GM10266 (cell line): ENCODE results near the gene IFT81.

ENCODE experiments used
- DNase-seq: peaks from one replicate; pipeline ENCODE4 v3.0.0; 2012; ENCODE audit errors: extremely low spot score
- CTCF ChIP-seq: IDR thresholded peaks from 2 replicates; pipeline ENCODE4 v1.5.1; 2012; ENCODE audit warnings: mild to moderate bottlenecking, low read depth; ENCODE audit not compliant: control insufficient read depth, insufficient read depth; ENCODE audit errors: missing control alignments

The IFT81 gene

GRCh38 chr12:110117956-110118685, 6.0 kb upstream of the IFT81 start:
- DNase-seq = no peak
- TF ChIP-seq CTCF = no peak

GRCh38 chr12:110122929-110123328, 1.2 kb upstream of the IFT81 start:
- no peak for DNase-seq
- TF ChIP-seq CTCF = no peak

- no peak for TF ChIP-seq CTCF
- no peak for DNase-seq
Measured at GRCh38 chr12:110123919-110124268, 263 bp upstream of the IFT81 start.

- TF ChIP-seq CTCF = no peak
- no peak for DNase-seq
Measured at GRCh38 chr12:110126557-110126956, 2.4 kb downstream of the IFT81 start.

GRCh38 chr12:110134691-110135411, 10.7 kb downstream of the IFT81 start:
- DNase-seq = no peak
- TF ChIP-seq CTCF = no peak

- no peak for DNase-seq
- no peak for TF ChIP-seq CTCF
Measured at GRCh38 chr12:110135806-110136205, 11.6 kb downstream of the IFT81 start.

GRCh38 chr12:110137786-110138185, 13.6 kb downstream of the IFT81 start:
- TF ChIP-seq CTCF = no peak
- DNase-seq = no peak
